SK-N-MC (cell line): Measurements from ENCODE around the gene TCOF1.

Source experiments
- EZH2 ChIP-seq: fragments of 200-600 bp; sonication (generic); IDR thresholded peaks from one replicate; pipeline ENCODE4 v1.6.1; 2017; ENCODE audit warnings: antibody characterized with exemption
- FOXP2 ChIP-seq: optimal IDR thresholded peaks from 2 replicates; pipeline ENCODE3; 2011; ENCODE audit warnings: mild to moderate bottlenecking, moderate library complexity; ENCODE audit not compliant: insufficient read depth; ENCODE audit errors: extremely low read length, control extremely low read depth
- POLR2AphosphoS5 ChIP-seq: IDR thresholded peaks from 2 replicates; pipeline ENCODE4 v1.6.1; 2012; ENCODE audit warnings: mild to moderate bottlenecking, low read depth, low read length, borderline replicate concordance

GRCh38 chr5:150394131-150394530 lies 36.6 kb downstream of the TCOF1 start:
- TF ChIP-seq POLR2AphosphoS5 (no peak), EZH2 (no peak), FOXP2 (no peak)
